Measurements from ENCODE around the gene CA4.

GRCh38 chr17:60146206-60146605 is 3.6 kb upstream of the CA4 start:
- TF ChIP-seq, protein P1, sequence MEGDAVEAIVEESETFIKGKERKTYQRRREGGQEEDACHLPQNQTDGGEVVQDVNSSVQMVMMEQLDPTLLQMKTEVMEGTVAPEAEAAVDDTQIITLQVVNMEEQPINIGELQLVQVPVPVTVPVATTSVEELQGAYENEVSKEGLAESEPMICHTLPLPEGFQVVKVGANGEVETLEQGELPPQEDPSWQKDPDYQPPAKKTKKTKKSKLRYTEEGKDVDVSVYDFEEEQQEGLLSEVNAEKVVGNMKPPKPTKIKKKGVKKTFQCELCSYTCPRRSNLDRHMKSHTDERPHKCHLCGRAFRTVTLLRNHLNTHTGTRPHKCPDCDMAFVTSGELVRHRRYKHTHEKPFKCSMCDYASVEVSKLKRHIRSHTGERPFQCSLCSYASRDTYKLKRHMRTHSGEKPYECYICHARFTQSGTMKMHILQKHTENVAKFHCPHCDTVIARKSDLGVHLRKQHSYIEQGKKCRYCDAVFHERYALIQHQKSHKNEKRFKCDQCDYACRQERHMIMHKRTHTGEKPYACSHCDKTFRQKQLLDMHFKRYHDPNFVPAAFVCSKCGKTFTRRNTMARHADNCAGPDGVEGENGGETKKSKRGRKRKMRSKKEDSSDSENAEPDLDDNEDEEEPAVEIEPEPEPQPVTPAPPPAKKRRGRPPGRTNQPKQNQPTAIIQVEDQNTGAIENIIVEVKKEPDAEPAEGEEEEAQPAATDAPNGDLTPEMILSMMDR (conservative IDR thresholded peaks at IDR 0.05; ENCODE audit: low read length) = no peak
- TF ChIP-seq EZH2phosphoT487 (IDR thresholded peaks at IDR 0.05; ENCODE audit: borderline replicate concordance, low read depth, low read length) = no peak

Data from OCI-LY7 (cell line).